ENCODE measurements around the gene KLF3.

Gene KLF3

GRCh38 chr4:38694330-38694729 lies 30.3 kb downstream of the KLF3 start:
- POLR2A ChIA-PET = no interaction called here
- no peaks in the 10 kb centered on the region for H3K4me1 ChIP-seq (ENCODE audit: control insufficient read depth, insufficient read depth, low read length)
- no peak overlapping the region for H3K27ac ChIP-seq (ENCODE audit: extremely low read depth, low read depth, low read length)
- H3K4me3 ChIP-seq (ENCODE audit: low read depth, low read length) = no peak overlapping the region
- TF ChIP-seq SP7 (tag by site-specific recombination; IDR thresholded peaks at IDR 0.05) (no peak), ZNF202 (tag by site-specific recombination; IDR thresholded peaks at IDR 0.05; ENCODE audit: borderline replicate concordance) (no peak), ZNF37A (tag by site-specific recombination; IDR thresholded peaks at IDR 0.05) (no peak), ZFP69B (tag by site-specific recombination; IDR thresholded peaks at IDR 0.05) (no peak), ZBTB49 (tag by site-specific recombination; IDR thresholded peaks at IDR 0.05; ENCODE audit: low read depth) (no peak), ZNF544 (tag by site-specific recombination; IDR thresholded peaks at IDR 0.05) (no peak), ZNF423 (tag by site-specific recombination; IDR thresholded peaks at IDR 0.05) (no peak), PRDM2 (tag by site-specific recombination; IDR thresholded peaks at IDR 0.05; ENCODE audit: borderline replicate concordance) (no peak), GLIS1 (tag by site-specific recombination; IDR thresholded peaks at IDR 0.05) (no peak), KLF16 (tag by site-specific recombination; IDR thresholded peaks at IDR 0.05) (no peak), ZNF221 (tag by site-specific recombination; IDR thresholded peaks at IDR 0.05; ENCODE audit: borderline replicate concordance) (no peak)
- CTCF ChIA-PET = no interaction called here
- no peaks in the 10 kb centered on the region for H3K9me3 ChIP-seq (ENCODE audit: control insufficient read depth, insufficient read depth, low read depth, low read length)
- H3K36me3 ChIP-seq (ENCODE audit: control insufficient read depth in 2 of 2, insufficient read depth in 1 of 2, low read length in 2 of 2) = peaks cover 6 to 86% of the 10 kb centered on the region in 2 experiments; a peak in 2 of 3 replicates

- ChIA-PET POLR2A (no interaction called here), CTCF (no interaction called here)
- peaks cover 6 to 72% of the 10 kb centered on the region in 2 experiments; a peak in 2 of 3 replicates for H3K36me3 ChIP-seq (ENCODE audit: control insufficient read depth in 2 of 2, insufficient read depth in 1 of 2, low read length in 2 of 2)
- H3K4me3 ChIP-seq (ENCODE audit: low read depth, low read length) = no peak overlapping the region
- TF ChIP-seq ZXDB (tag by site-specific recombination; IDR thresholded peaks at IDR 0.05) = no peak
- TF ChIP-seq ZNF792 (tag by site-specific recombination; IDR thresholded peaks at IDR 0.05) = no peak
- no peak for TF ChIP-seq ZNF354C (tag by site-specific recombination; IDR thresholded peaks at IDR 0.05; ENCODE audit: borderline replicate concordance, low read depth)
- TF ChIP-seq ZFP41 (tag by site-specific recombination; IDR thresholded peaks at IDR 0.05; ENCODE audit: borderline replicate concordance) = no peak
- no peak for TF ChIP-seq ZNF654 (tag by site-specific recombination; IDR thresholded peaks at IDR 0.05; ENCODE audit: low read depth)
- no peak for TF ChIP-seq ZNF114 (tag by site-specific recombination; IDR thresholded peaks at IDR 0.05)
- H3K27ac ChIP-seq (ENCODE audit: extremely low read depth, low read depth, low read length) = no peak overlapping the region
- H3K9me3 ChIP-seq (ENCODE audit: control insufficient read depth, insufficient read depth, low read depth, low read length) = no peaks in the 10 kb centered on the region
- no peaks in the 10 kb centered on the region for H3K4me1 ChIP-seq (ENCODE audit: control insufficient read depth, insufficient read depth, low read length)
Observed at GRCh38 chr4:38695809-38696208, 31.8 kb downstream of the KLF3 start.
